ENCODE measurements around the gene ABCF2. TPM values are rescaled to one million over a fixed set of nuclear protein-coding genes. Genes with fewer than 3 reads are reported as not detected.

ABCF2 gene
- total and polyA plus RNA-seq, 2 of the 13 experiments (the other 11 are each of a cell fraction or from before 2014, with no cell fraction given): 16.3 to 42.5 TPM

GRCh38 chr7:151232091-151232916 is 5.3 kb upstream of the ABCF2 start, which contains the start of gene CHPF2 (continued):
- TF ChIP-seq ZHX2 (IDR thresholded peaks at IDR 0.05; ENCODE audit: low read depth): no peak; the same call in 1 of the 2 replicates
- no peak for TF ChIP-seq ZHX2 (CRISPR knock-in tag; IDR thresholded peaks at IDR 0.05; ENCODE audit: borderline replicate concordance)
- no peak for TF ChIP-seq ZBTB49 (CRISPR knock-in tag; IDR thresholded peaks at IDR 0.05; ENCODE audit: borderline replicate concordance)
- no peak for TF ChIP-seq ZNF7 (CRISPR knock-in tag; IDR thresholded peaks at IDR 0.05)
- no peak for TF ChIP-seq ESRRA (CRISPR knock-in tag; IDR thresholded peaks at IDR 0.05; ENCODE audit: low read depth)
- 0 out of 2 replicates have a peak, but pooled peaks have one; percentile 30 for TF ChIP-seq PAXIP1 (CRISPR knock-in tag; conservative IDR thresholded peaks at IDR 0.05)
- no peak for TF ChIP-seq ZNF225 (CRISPR knock-in tag; IDR thresholded peaks at IDR 0.05)
- peak; percentile 38; the same call in 1 of the 2 replicates for TF ChIP-seq ZNF710 (CRISPR knock-in tag; IDR thresholded peaks at IDR 0.05; ENCODE audit: borderline replicate concordance)
- TF ChIP-seq NRL (CRISPR knock-in tag; IDR thresholded peaks at IDR 0.05; ENCODE audit: borderline replicate concordance): no peak
- peak; percentile 90 for TF ChIP-seq GATAD1 (CRISPR knock-in tag; IDR thresholded peaks at IDR 0.05)
- no peak for TF ChIP-seq ZSCAN12 (CRISPR knock-in tag; IDR thresholded peaks at IDR 0.05)
- no peak for TF ChIP-seq ZNF512 (CRISPR knock-in tag; IDR thresholded peaks at IDR 0.05)
